ENCODE measurements around the gene GSTCD.

Gene GSTCD

DNA sequence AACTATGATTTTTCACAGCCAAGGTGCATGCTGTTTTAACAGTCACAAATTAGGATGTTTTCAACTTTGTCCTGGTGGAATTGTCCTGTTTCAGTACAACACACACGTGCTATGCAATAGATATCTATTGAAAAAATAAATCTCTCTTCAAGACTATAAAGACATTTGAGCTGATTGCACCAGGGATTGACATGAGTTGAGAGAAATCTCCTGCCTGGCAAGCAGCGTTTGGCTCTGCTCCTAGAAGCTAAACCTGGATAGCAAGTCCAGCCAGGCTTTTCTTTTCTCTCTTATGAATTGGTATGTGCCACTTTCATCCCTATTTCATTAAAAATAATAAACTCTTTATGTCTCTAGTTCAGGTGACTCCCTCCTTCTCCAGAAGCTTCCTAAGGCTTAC, 170.1 kb downstream of the GSTCD start:
- TF ChIP-seq, protein P1, sequence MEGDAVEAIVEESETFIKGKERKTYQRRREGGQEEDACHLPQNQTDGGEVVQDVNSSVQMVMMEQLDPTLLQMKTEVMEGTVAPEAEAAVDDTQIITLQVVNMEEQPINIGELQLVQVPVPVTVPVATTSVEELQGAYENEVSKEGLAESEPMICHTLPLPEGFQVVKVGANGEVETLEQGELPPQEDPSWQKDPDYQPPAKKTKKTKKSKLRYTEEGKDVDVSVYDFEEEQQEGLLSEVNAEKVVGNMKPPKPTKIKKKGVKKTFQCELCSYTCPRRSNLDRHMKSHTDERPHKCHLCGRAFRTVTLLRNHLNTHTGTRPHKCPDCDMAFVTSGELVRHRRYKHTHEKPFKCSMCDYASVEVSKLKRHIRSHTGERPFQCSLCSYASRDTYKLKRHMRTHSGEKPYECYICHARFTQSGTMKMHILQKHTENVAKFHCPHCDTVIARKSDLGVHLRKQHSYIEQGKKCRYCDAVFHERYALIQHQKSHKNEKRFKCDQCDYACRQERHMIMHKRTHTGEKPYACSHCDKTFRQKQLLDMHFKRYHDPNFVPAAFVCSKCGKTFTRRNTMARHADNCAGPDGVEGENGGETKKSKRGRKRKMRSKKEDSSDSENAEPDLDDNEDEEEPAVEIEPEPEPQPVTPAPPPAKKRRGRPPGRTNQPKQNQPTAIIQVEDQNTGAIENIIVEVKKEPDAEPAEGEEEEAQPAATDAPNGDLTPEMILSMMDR (conservative IDR thresholded peaks at IDR 0.05; ENCODE audit: low read depth, low read length): no peak
- DNase-seq (ENCODE audit: low read depth): peak; percentile 2
- no peak overlapping the region for H3K4me3 ChIP-seq (ENCODE audit: low read length)

DNA sequence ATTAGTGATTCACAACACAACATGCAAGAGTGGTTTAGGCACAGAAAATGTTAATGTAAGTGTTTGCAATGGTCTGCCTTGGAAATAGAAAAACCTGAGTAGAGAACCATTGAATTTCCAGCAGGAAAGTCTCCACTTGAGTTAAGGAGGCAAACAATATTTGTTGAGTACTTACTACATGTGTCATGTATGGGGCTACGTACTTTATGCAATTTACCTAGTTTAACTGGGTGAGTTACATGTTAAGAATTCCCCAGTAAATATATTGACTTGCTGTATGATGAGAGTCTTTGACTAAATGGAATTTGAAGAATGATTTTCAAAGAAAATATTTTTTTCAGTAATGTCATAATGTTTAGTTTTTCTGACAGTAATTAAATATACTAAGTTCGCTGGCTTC, 178.9 kb downstream of the GSTCD start:
- no peak overlapping the region for H3K4me3 ChIP-seq (ENCODE audit: low read length)
- TF ChIP-seq, protein P1 (conservative IDR thresholded peaks at IDR 0.05; ENCODE audit: low read depth, low read length): no peak
- DNase-seq (ENCODE audit: low read depth): no peak

DNA sequence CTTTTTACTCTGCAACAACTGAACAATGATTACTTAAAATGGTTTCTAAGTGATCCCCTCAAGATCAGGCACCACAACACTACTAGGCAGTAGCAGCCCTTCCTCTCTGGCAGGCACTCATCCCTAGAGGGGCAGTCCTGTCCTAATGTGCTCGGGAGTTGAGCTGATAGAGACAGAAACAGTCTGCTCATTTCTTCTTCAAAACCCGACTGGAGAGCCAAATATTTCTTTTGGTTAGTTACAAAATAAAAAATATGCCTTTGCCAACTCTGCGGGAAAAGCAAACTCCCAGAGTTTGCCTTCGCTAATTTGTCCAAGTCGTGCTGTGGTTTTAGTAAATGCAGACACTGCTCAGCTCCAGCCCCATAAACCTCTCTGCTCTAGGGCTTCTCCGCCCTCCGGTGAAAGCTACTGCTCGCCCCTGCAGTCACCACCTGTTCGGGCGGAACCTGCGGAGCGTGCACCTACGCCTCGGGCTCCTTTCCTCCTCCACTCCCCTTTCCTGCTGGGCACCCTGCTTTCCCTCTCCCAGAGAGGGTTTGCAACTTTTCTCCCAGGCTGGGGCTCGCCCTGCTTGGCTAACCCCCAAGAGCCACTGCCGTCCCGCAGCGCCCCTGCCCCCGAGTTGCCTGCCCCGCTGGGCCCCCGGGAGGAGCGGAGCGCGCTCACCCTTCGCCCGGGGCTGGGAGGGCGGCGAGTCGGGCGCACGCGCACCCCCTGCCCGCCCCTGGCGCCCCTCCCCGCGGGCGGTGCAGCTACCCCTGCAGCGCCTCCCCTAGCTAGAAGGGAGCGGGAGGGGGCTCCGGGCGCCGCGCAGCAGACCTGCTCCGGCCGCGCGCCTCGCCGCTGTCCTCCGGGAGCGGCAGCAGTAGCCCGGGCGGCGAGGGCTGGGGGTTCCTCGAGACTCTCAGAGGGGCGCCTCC, 186.3 kb downstream of the GSTCD start, which contains the start of gene NPNT:
NPNT (plus strand) TSS at position 812 of the 923 bp plus-strand sequence. CDS start 182 bp downstream, outside the sequence.
- no peak for DNase-seq (ENCODE audit: low read depth)
- TF ChIP-seq, protein P1 (conservative IDR thresholded peaks at IDR 0.05; ENCODE audit: low read depth, low read length): no peak
- H3K4me3 ChIP-seq (ENCODE audit: low read length): peak within 1 kb of the TSS; percentile 44

DNA sequence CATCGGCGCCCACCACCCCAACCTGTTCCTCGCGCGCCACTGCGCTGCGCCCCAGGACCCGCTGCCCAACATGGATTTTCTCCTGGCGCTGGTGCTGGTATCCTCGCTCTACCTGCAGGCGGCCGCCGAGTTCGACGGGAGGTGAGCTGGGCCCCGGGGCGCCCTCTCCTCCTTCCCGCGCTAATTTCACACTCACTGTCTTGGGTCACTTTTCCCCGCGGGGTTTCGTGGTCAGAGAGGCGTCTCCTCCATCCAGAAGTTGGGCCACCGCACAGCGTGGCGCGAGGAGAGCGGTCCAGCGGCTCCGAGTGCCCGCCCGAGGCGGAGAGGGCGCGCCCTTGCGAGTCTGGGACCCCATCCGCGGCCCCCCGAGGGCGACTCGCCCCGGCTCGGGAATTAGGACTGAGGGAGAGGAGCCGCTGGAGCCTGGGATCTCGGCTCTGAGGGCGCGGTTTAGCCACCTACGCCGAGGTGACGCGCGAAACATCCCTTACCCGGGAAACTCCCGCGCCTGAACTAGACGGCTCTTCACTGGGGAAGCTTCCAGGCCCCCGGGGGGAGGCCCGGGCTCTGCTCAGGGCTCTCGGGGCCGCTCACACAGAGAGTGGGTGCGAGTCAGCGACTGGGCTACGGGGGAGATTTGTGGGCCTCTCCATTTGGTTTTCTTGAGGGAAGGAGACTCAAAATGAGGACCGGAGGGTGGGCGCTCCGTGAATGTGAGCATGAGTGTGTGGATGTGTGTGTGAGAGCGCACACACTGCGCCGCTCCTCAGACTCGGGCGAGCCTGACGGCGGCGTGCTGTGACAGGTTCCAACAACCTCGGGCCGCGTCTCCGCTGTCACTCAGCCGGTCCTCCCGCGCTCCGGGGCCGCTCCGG, 187.2 kb downstream of the GSTCD start:
- DNase-seq (ENCODE audit: low read depth): no peak
- TF ChIP-seq, protein P1 (conservative IDR thresholded peaks at IDR 0.05; ENCODE audit: low read depth, low read length): no peak
- H3K4me3 ChIP-seq (ENCODE audit: low read length): peak overlapping the region; percentile 35

DNA sequence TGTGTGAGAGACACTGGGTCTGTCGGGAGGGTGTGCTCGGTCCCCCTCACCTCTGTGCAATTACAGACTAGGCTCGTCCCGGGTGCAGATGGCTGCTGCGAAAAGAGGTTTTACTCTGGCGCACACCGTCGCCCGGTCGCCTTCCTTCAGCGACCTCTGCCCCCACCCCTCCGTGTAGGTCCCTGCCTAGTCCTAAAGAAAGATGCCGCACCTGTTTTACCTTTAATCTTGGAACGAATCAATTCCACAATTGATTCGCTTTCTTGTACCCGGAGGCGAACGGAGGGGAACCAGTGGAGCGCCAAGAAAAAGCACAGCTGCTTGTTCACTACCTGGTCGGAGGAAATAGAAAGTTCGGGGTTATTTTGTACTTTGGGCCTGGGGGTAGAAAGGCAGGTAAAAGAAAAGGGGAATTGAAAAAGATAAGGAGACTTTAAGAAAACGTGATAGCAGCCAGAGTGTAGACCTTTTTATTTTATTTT, 187.9 kb downstream of the GSTCD start:
- peak overlapping the region; percentile 35 for H3K4me3 ChIP-seq (ENCODE audit: low read length)
- no peak for DNase-seq (ENCODE audit: low read depth)
- TF ChIP-seq, protein P1 (conservative IDR thresholded peaks at IDR 0.05; ENCODE audit: low read depth, low read length): no peak
